GM12878 (cell line): ENCODE data around the gene TP53TG3. TPM values are rescaled to one million over a fixed set of nuclear protein-coding genes. Genes with fewer than 3 reads are reported as not detected.
"Not testable (repeated sequence)": the region's sequence is repeated elsewhere in the genome, so short reads cannot be mapped to it uniquely, and the experiment has no call there.

ENCODE experiments used
- ATAC-seq: fragments of 200-7000 bp; cut with Tn5 transposase; 3 replicates; pipeline ENCODE4 v1.9.1; 2020; ENCODE audit warnings: mild to moderate bottlenecking, moderate library complexity
- Bru-seq: library from RNA; stranded (reverse); fragments of 400-500 nt; gene quantifications from one replicate; lab custom pipeline; 2021; lab: Mats Ljungman, UMichigan
- BruChase-seq, 2 experiments: library from RNA; stranded (reverse); fragments of 400-500 nt; gene quantifications; one replicate each; lab custom pipeline; 2021; lab: Mats Ljungman, UMichigan
- BruUV-seq: library from RNA; stranded (reverse); fragments of 400-500 nt; replicated peaks from 2 replicates; lab custom pipeline; 2021; lab: Mats Ljungman, UMichigan
- CTCF ChIA-PET: fragments of 300-600 bp; sonication (Branson Sonifier 250); formaldehyde crosslinking; extraction: SDS; loops from one replicate; lab custom pipeline; 2021; ENCODE audit warnings: inconsistent platforms; lab: Yijun Ruan, JAX
- POLR2A ChIA-PET: fragments of 350-600 bp; formaldehyde crosslinking; extraction: SDS; loops from one replicate; lab custom pipeline; 2021; ENCODE audit warnings: inconsistent platforms; lab: Charles Lee
- RAD21 ChIA-PET: fragments of 300-600 bp; sonication (Branson Sonifier 250); formaldehyde crosslinking; loops from one replicate; lab custom pipeline; 2023; ENCODE audit warnings: antibody characterized with exemption; ENCODE audit not compliant: unreplicated experiment; lab: Charles Lee
- SMC1A ChIA-PET: fragments of 300-600 bp; sonication (Branson Sonifier 250); formaldehyde crosslinking; loops from one replicate; lab custom pipeline; 2023; ENCODE audit not compliant: unreplicated experiment, uncharacterized antibody; lab: Charles Lee
- DNase-seq: peaks from one replicate; pipeline ENCODE4 v3.0.0-alpha.2; 2011; ENCODE audit warnings: low read depth, low spot score
- FAIRE-seq: peaks from 3 replicates; lab custom pipeline; 2011; peaks lifted over from hg19 to GRCh38; lab: Jason Lieb, UNC
- H2AFZ ChIP-seq: 2 replicates; pipeline ENCODE4 v1.6.0; 2011; ENCODE audit warnings: low read depth, low read length, control low read depth; ENCODE audit not compliant: control insufficient read depth
- H3K27ac ChIP-seq: 2 replicates; pipeline ENCODE4 v1.5.1; 2011; ENCODE audit warnings: control low read depth; ENCODE audit not compliant: control insufficient read depth, insufficient read depth
- H3K27me3 ChIP-seq, 2 experiments: replicated peaks in 1 of 2; 2 replicates each; pipeline versions ENCODE4 v1.6.0 to v1.6.1; 2011; ENCODE audit warnings: low read length in 1 of 2; ENCODE audit not compliant: control insufficient read depth in 2 of 2, insufficient read depth in 2 of 2
- H3K36me3 ChIP-seq, 2 experiments: 2 replicates each; pipeline ENCODE4 v1.5.1; 2011; ENCODE audit warnings: low read length in 1 of 2; ENCODE audit not compliant: control insufficient read depth in 2 of 2, insufficient read depth in 2 of 2
- H3K4me1 ChIP-seq: 2 replicates; pipeline ENCODE4 v1.6.1; 2011; ENCODE audit warnings: mild to moderate bottlenecking, low read length, moderate library complexity, mixed read lengths; ENCODE audit not compliant: control insufficient read depth, insufficient read depth
- H3K4me2 ChIP-seq: 2 replicates; pipeline ENCODE4 v1.6.0; 2011; ENCODE audit warnings: control low read depth; ENCODE audit not compliant: control insufficient read depth, insufficient read depth
- H3K4me3 ChIP-seq: fragments of 200-600 bp; sonication (generic); 2 replicates; pipeline ENCODE4 v1.5.1; 2016
- H3K79me2 ChIP-seq: 2 replicates; pipeline ENCODE4 v1.6.0; 2011; ENCODE audit warnings: low read length; ENCODE audit not compliant: control insufficient read depth, insufficient read depth
- H3K9ac ChIP-seq: 2 replicates; pipeline ENCODE4 v1.8.0; 2011; ENCODE audit warnings: low read length, control low read depth, mixed read lengths; ENCODE audit not compliant: control insufficient read depth, insufficient read depth
- H3K9me3 ChIP-seq: replicated peaks from 3 replicates; pipeline ENCODE4 v1.5.1; 2011; ENCODE audit warnings: mild to moderate bottlenecking, low read length; ENCODE audit not compliant: control insufficient read depth, insufficient read depth
- H4K20me1 ChIP-seq: 2 replicates; pipeline ENCODE4 v1.6.0; 2011; ENCODE audit not compliant: control insufficient read depth, insufficient read depth
- WGBS: methylation state at CpG from one replicate; pipeline ENCODE4 v1.1.6; 2016; ENCODE audit warnings: low lambda C conversion rate; ENCODE audit not compliant: insufficient replicate concordance, insufficient coverage; ENCODE audit errors: missing lambda C conversion rate; 5-methylcytosine and 5-hydroxymethylcytosine counted together
- in situ Hi-C: fragments of 300-500 bp; cut with MboI; formaldehyde crosslinking; loops from 9 replicates; pipeline ENCODE4 v1.14.3; 2018; ENCODE audit warnings: mixed read lengths
- intact Hi-C: fragments of 100-400 bp; cut with micrococcal nuclease; formaldehyde crosslinking; loops from one replicate; pipeline ENCODE4 v1.14.2; 2022; ENCODE audit not compliant: unreplicated experiment
- long read RNA-seq, 2 experiments: library from polyadenylated mRNA; unstranded; transcript quantifications; one replicate each; pipeline ENCODE4 v2.0.0, GENCODE V29; 2019 to 2020
- polyA minus RNA-seq, 3 experiments: library from RNA; depleted of rRNA, polyadenylated mRNA; stranded (reverse); fragments of >200 nt; gene quantifications; 2 replicates each; pipeline ENCODE4 v1.2.3, GENCODE V29; 2011
- polyA plus RNA-seq, 11 experiments: library from polyadenylated mRNA; depleted of rRNA in 4 of 11; unstranded in 6 of 11; stranded (reverse) in 5 of 11; fragments of >200 nt; fragmentation: Nextera tagmentation in 4 of 11; fragmentation: Illumina TruSeq in 1 of 11; extraction: Ambion mirVana in 4 of 11; extraction: Trizol in 1 of 11; gene quantifications; 1 replicate in 1 of 11; 2 replicates in 10 of 11; pipeline versions ENCODE4 v1.2.1 to v1.2.3, GENCODE V29; 2011 to 2016; ENCODE audit warnings: inconsistent platforms in 2 of 11, missing spikeins in 2 of 11, low read depth in 1 of 11
- total RNA-seq, 4 experiments: library from RNA; depleted of rRNA in 3 of 4; stranded (reverse); fragments of >200 nt in 3 of 4; fragmentation: Illumina TruSeq in 1 of 4; extraction: Trizol in 1 of 4; gene quantifications; 2 replicates each; pipeline versions ENCODE4 v1.2.1 to v1.2.3, GENCODE V29; 2013 to 2021

TP53TG3 gene, protein sequence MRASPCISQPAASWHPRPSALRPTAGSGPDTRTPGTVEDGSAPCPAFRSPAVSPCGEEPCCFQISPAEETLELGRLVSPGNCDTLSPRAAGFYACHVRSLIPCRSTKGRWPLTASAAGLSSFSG
- not detected in 2 replicates for total RNA-seq (2013; cell fraction: nucleolus; rRNA removed)
- total RNA-seq (2014; rRNA removed) (not detected in 2 replicates), total RNA-seq (2014; rRNA removed; fragmentation: Illumina TruSeq; extraction: Trizol) (not detected in 2 replicates), total RNA-seq (2021) (not detected in 2 replicates), polyA plus RNA-seq (2011; rRNA removed) (not detected in 2 replicates), polyA plus RNA-seq (2014; fragmentation: Illumina TruSeq; extraction: Trizol) (not detected in 2 replicates), polyA plus RNA-seq (2014; fragmentation: Nextera tagmentation; extraction: Ambion mirVana) (not detected), polyA plus RNA-seq (2014; rRNA removed) (not detected in 2 replicates), polyA plus RNA-seq (2016; fragmentation: Nextera tagmentation; extraction: Ambion mirVana) (not detected), polyA minus RNA-seq (2011; rRNA and poly(A)+ RNA removed) (not detected in 2 replicates), Bru-seq, nascent RNA (not detected), BruChase-seq, experiment 1, labeled RNA remaining after a 6-hour chase (not detected), BruChase-seq, experiment 2, labeled RNA remaining after a 2-hour chase (not detected)
- not detected for polyA plus RNA-seq (2011; ENCODE audit: low read depth)
- polyA plus RNA-seq (2011; cell fraction: cytosol; rRNA removed) = not detected in 2 replicates
- not detected in 2 replicates for polyA plus RNA-seq (2011; cell fraction: nucleus; rRNA removed)
- not detected in 2 replicates for polyA plus RNA-seq (2012)
- not detected in 2 replicates for polyA minus RNA-seq (2011; cell fraction: cytosol; rRNA and poly(A)+ RNA removed)
- not detected in 2 replicates for polyA minus RNA-seq (2011; cell fraction: nucleus; rRNA and poly(A)+ RNA removed)
- long read RNA-seq, experiment 1 = 0 reads
- long read RNA-seq, experiment 2 = 0 reads

DNA sequence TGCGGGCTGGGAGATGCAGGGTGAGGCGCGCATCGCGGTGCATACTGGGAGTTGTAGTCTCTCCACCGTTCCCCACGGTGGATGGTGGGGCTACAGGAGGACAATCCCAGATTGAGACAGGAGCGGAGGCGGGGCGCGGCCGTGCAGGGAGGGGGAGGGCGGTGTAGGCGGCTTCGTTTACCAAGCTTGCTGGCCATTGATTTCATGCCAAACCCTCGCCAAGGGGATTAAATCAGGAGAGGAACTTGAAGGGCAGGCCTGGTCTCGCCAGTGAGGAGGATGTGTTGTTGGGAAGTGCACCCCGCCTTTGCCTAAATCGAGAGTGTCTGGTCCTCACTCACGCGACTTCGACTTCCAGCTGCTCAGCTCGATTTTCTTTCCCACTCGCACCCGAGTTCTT is at the start of gene TP53TG3:
TSS of gene TP53TG3 (minus strand) at position 101 of the 400 bp plus-strand sequence. CDS start at position 33, 68 bp downstream.
- H3K9me3 ChIP-seq, H4K20me1 ChIP-seq, BruUV-seq, H3K36me3 ChIP-seq, H3K4me2 ChIP-seq, H3K27ac ChIP-seq, CTCF ChIA-PET, in situ Hi-C loops, ATAC-seq, H3K79me2 ChIP-seq, H3K9ac ChIP-seq, H3K27me3 ChIP-seq, intact Hi-C loops, POLR2A ChIA-PET, RAD21 ChIA-PET, H2AFZ ChIP-seq, H3K4me3 ChIP-seq, FAIRE-seq, H3K4me1 ChIP-seq, DNase-seq, SMC1A ChIA-PET: not testable (repeated sequence)
- WGBS = no CpG with 5 or more reads among the region's 25 CpGs

DNA sequence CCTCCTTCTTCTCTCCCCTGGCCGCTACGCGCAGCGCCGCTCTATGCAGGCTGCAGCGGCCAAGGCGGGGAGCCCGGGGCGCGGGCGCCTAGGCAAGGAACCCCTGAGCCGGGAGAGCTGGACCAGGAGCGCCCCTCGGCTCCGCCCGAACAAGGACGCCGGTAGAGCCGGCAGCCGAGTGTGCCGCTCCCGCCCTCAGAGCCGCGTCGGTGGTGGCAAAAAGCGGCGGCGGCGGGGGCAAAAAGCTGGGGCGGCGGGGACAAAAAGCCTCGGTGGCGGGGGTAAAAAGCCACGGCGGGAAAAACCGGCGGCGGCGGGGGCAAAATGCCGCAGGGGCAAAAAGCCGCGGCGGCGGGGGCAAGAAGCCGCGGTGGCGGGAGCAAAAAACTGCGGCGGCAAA is 25.1 kb downstream of the TP53TG3 start:
- H3K4me1 ChIP-seq, H3K27me3 ChIP-seq, H3K36me3 ChIP-seq, H3K79me2 ChIP-seq, H3K9ac ChIP-seq, CTCF ChIA-PET, DNase-seq, ATAC-seq, FAIRE-seq, SMC1A ChIA-PET, H3K4me3 ChIP-seq, H4K20me1 ChIP-seq, H2AFZ ChIP-seq, in situ Hi-C loops, POLR2A ChIA-PET, BruUV-seq, RAD21 ChIA-PET, H3K27ac ChIP-seq, intact Hi-C loops, H3K4me2 ChIP-seq, H3K9me3 ChIP-seq: not testable (repeated sequence)
- no CpG with 5 or more reads among the region's 49 CpGs for WGBS

DNA sequence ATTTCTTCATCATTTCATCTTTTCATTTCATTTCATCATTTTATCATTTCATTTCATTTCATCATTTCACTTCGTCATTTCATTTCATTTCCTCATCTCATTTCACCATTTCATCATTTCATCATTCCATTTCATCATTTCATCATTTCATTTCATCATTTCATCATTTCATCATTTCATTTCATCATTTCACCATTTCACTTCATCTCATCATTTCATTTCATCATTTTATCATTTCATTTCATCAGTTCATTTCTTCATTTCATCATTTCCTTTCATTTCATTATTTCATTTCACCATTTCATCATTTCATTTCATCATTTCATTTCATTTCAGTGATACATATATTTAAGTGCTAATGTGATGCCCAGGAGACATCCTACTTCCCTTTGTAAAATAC is 28.4 kb downstream of the TP53TG3 start:
- POLR2A ChIA-PET, H3K4me2 ChIP-seq, FAIRE-seq, CTCF ChIA-PET, H3K79me2 ChIP-seq, intact Hi-C loops, SMC1A ChIA-PET, H3K9me3 ChIP-seq, H3K27ac ChIP-seq, H4K20me1 ChIP-seq, H3K4me3 ChIP-seq, ATAC-seq, BruUV-seq, H3K27me3 ChIP-seq, H3K4me1 ChIP-seq, RAD21 ChIA-PET, H3K9ac ChIP-seq, DNase-seq, in situ Hi-C loops, H3K36me3 ChIP-seq, H2AFZ ChIP-seq: not testable (repeated sequence)
- no CpG with 5 or more reads among the region's 1 CpG for WGBS
